Measurements from ENCODE around the gene SRPRB. TPM values are rescaled to one million over a fixed set of nuclear protein-coding genes. Genes with fewer than 3 reads are reported as not detected.

Gene SRPRB
- total RNA-seq, 1 experiment from 2014 or later = 73.5 TPM

DNA sequence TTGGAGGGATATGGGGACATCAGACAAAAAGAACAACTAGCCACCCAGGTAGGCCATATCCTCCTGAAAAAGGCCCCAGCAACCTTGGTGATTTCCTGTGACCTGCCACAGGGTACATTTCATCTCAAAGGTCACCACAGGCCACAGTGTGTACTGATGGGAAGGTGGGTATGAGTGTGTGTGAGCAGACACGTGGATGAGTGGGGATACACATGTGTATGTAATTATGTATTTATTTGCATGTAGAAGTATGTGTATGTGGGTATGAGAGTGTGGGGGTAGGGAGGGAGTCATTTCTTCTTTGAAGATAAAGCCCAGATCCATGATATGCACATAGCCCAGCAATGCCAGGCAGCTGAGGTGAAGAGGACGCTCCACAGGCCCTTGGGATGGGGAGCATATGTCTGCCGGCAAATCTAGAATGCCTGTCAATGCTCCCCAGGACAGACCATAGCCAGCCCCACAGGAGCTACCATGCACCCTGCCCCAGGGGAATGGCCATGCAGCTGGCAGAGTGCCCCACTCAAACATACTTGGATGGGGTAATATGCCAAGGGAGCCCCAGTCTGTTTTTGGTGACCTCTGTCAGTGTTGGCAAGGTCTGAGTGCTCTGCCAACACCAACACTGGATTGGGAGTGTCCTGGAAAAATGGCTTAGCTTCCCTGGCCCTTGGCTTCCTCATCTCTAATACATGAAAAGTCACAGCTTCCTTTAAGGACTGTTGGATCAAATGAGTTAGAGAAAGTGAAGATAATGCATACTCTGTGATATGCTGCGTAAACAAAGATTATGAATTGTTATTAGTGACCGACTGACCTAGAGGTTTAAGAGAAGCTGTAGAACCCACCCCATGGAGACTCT lies 47.7 kb downstream of the SRPRB start:
- in situ Hi-C loops (cut with HindIII; ENCODE audit: low pct_unique_long_range_greater_than_20kb, low sequenced_read_pairs) = no loop called here
- Histone ChIP-seq H3K36me3 (ENCODE audit: control insufficient read depth, insufficient read depth, low read length) (no peaks in the 10 kb centered on the region), H3K27ac (ENCODE audit: low read length) (no peak overlapping the region), H3K9me3 (ENCODE audit: control insufficient read depth, insufficient read depth, low read depth, low read length) (no peaks in the 10 kb centered on the region), H3K27me3 (ENCODE audit: control insufficient read depth, insufficient read depth, low read length) (no peaks in the 10 kb centered on the region), H3K4me3 (ENCODE audit: low read depth in 2 of 2, low read length in 2 of 2) (no peak overlapping the region), H3K4me1 (ENCODE audit: control insufficient read depth, insufficient read depth, low read length) (no peaks in the 10 kb centered on the region)
- BruUV-seq (replicated peaks) = no TSS peak
- intact Hi-C loops (cut with micrococcal nuclease; ENCODE audit: unreplicated experiment) = no loop called here
- TF ChIP-seq TCF7L2 (IDR thresholded peaks at IDR 0.05; ENCODE audit: low read depth, low read length) (no peak), REST (IDR thresholded peaks at IDR 0.05; ENCODE audit: insufficient read depth in 1 of 2, low read depth in 2 of 2, low read length in 1 of 2) (no peak), POLR2AphosphoS5 (IDR thresholded peaks at IDR 0.05; ENCODE audit: low read depth, low read length) (no peak), SIN3A (IDR thresholded peaks at IDR 0.05; ENCODE audit: borderline replicate concordance, insufficient read depth, low read depth, low read length) (no peak), CTCF (IDR thresholded peaks at IDR 0.05) (no peak)
- DNase-seq (ENCODE audit: low read depth, low spot score) (no peak), ATAC-seq (no peak)
- ChIA-PET POLR2A (no interaction called here), CTCF (no interaction called here)

- H3K27me3 ChIP-seq (ENCODE audit: control insufficient read depth, insufficient read depth, low read length) = no peaks in the 10 kb centered on the region
- in situ Hi-C loops (cut with HindIII; ENCODE audit: low pct_unique_long_range_greater_than_20kb, low sequenced_read_pairs) (no loop called here), intact Hi-C loops (cut with micrococcal nuclease; ENCODE audit: unreplicated experiment) (no loop called here)
- H3K9me3 ChIP-seq (ENCODE audit: control insufficient read depth, insufficient read depth, low read depth, low read length) = no peaks in the 10 kb centered on the region
- TF ChIP-seq CTCF (IDR thresholded peaks at IDR 0.05) = no peak
- no peak overlapping the region for H3K27ac ChIP-seq (ENCODE audit: low read length)
- DNase-seq (ENCODE audit: low read depth, low spot score) = no peak
- H3K4me1 ChIP-seq (ENCODE audit: control insufficient read depth, insufficient read depth, low read length) = no peaks in the 10 kb centered on the region
- no peak for ATAC-seq
- H3K36me3 ChIP-seq (ENCODE audit: control insufficient read depth, insufficient read depth, low read length) = no peaks in the 10 kb centered on the region
- no peak overlapping the region for H3K4me3 ChIP-seq (ENCODE audit: low read depth in 2 of 2, low read length in 2 of 2)
- BruUV-seq (replicated peaks) = no TSS peak
- POLR2A ChIA-PET = no interaction called here
- CTCF ChIA-PET = no interaction called here
Measured at GRCh38 chr3:133853925-133854227, 48.3 kb downstream of the SRPRB start.

All from Panc1 (cell line).